ENCODE measurements around the gene PPP1R27. TPM values are rescaled to one million over a fixed set of nuclear protein-coding genes. Genes with fewer than 3 reads are reported as not detected.

Gene PPP1R27
- total RNA-seq, 3 donors from 2014 or later, result not detected

DNA sequence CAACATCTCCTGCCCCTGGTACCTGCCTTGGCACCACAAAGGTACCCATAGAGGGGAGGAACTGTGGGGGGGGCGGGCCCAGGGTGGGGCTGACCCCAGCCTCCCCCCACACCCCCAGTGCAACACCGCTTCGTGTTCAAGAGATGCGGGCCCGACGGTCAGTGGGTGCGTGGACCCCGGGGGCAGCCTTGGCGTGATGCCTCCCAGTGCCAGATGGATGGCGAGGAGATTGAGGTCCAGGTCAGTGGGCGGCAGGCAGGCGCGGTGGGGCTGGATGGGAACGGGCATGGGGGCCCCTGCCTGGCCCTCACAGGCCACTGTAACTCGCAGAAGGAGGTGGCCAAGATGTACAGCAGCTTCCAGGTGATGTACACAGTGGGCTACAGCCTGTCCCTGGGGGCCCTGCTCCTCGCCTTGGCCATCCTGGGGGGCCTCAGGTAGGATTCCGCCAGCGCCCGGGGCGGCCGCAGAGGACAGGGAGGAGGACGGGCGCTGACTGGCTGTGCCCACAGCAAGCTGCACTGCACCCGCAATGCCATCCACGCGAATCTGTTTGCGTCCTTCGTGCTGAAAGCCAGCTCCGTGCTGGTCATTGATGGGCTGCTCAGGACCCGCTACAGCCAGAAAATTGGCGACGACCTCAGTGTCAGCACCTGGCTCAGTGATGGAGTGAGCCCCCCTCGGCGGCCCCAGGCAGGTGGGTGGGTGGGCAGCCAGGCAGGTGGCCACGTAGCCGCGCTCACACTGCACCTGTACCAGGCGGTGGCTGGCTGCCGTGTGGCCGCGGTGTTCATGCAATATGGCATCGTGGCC lies 23.8 kb downstream of the PPP1R27 start:
- DNase-seq, result no peak
- H3K4me3 Mint-ChIP-seq, result no peak overlapping the region
- H3K9me3 Mint-ChIP-seq, result no peaks in the 10 kb centered on the region
- no peak for ATAC-seq
- H3K27me3 Mint-ChIP-seq (ENCODE audit: low read depth), result peaks cover 18% of the 10 kb centered on the region
- no peaks in the 10 kb centered on the region for H3K4me1 Mint-ChIP-seq (ENCODE audit: low read depth)
- no peaks in the 10 kb centered on the region for H3K36me3 Mint-ChIP-seq (ENCODE audit: insufficient read depth)

GRCh38 chr17:81810476-81810875 lies 24.4 kb downstream of the PPP1R27 start:
- ATAC-seq (no peak), DNase-seq (no peak)
- peaks cover 18% of the 10 kb centered on the region for H3K27me3 Mint-ChIP-seq (ENCODE audit: low read depth)
- no peak overlapping the region for H3K4me3 Mint-ChIP-seq
- H3K4me1 Mint-ChIP-seq (ENCODE audit: low read depth), result no peaks in the 10 kb centered on the region
- H3K36me3 Mint-ChIP-seq (ENCODE audit: insufficient read depth), result no peaks in the 10 kb centered on the region
- no peaks in the 10 kb centered on the region for H3K9me3 Mint-ChIP-seq

DNA sequence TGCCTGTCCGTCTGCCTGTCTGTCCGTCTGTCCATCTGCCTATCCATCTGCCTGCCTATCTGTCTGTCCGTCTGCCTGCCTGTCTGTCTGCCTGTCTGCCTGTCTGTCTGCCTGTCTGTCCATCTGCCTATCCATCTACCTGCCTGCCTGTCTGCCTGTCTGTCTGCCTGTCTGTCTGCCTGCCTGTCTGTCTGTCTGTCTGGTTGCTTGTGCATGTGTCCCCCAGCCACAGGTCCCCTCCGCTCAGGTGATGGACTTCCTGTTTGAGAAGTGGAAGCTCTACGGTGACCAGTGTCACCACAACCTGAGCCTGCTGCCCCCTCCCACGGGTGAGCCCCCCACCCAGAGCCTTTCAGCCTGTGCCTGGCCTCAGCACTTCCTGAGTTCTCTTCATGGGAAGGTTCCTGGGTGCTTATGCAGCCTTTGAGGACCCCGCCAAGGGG lies 25.3 kb downstream of the PPP1R27 start:
- H3K9me3 Mint-ChIP-seq, result no peaks in the 10 kb centered on the region
- no peaks in the 10 kb centered on the region for H3K4me1 Mint-ChIP-seq (ENCODE audit: low read depth)
- DNase-seq, result no peak
- H3K36me3 Mint-ChIP-seq (ENCODE audit: insufficient read depth), result no peaks in the 10 kb centered on the region
- no peak overlapping the region for H3K4me3 Mint-ChIP-seq
- no peak for ATAC-seq
- peaks cover 21% of the 10 kb centered on the region for H3K27me3 Mint-ChIP-seq (ENCODE audit: low read depth)

GRCh38 chr17:81808778-81809555 lies 25.9 kb downstream of the PPP1R27 start:
- no peaks in the 10 kb centered on the region for H3K4me1 Mint-ChIP-seq (ENCODE audit: low read depth)
- no peaks in the 10 kb centered on the region for H3K9me3 Mint-ChIP-seq
- no peak overlapping the region for H3K4me3 Mint-ChIP-seq
- no peaks in the 10 kb centered on the region for H3K36me3 Mint-ChIP-seq (ENCODE audit: insufficient read depth)
- ATAC-seq, result no peak
- peaks cover 21% of the 10 kb centered on the region for H3K27me3 Mint-ChIP-seq (ENCODE audit: low read depth)
- no peak for DNase-seq

DNA sequence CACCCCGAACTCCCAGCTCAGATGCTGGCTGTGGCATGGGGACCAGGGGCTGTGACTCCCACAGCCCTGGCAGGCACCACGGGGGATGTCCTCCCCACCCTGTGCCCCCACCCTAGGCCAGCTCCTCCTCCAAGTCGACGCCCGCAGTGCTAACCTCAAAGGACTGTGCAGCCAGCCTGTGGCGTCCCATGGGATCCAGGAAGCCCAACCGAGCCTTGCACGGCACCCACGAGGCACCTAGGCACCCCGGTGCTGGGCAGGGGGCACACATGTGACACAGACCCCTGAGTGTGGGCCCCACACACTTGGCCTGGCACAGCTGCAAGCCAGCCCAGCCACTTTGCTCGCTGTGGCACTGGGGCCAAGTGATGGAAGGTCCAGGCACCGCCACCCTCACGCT lies 27.0 kb downstream of the PPP1R27 start:
- no peak for ATAC-seq

DNA sequence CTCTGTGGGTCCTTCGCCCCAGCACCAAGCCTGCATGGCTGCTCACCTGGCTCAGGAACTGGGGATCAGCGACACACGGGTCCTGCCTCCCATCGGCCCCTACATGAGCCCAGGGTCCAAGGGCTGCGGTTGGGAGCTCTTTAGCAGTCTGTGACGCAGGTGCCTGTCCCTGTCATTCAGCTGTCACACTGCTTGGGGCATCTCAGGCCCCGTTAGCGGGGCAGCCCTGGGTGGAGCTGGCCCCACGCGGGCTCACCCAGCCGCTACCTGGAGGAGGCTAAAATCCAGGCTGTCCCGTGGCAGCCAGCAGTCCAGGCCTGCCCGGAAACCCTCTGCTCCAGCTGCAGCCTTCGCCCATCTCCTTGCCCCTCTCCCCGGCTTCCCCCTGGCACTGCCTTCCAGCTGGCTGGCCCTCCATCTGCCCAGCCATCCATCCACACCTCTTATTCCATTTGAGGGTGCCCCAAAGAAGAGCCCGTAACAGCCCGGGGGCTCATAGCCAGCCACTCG lies 27.6 kb downstream of the PPP1R27 start:
- ATAC-seq (no peak), DNase-seq (no peak)
- peaks cover 1% of the 10 kb centered on the region for H3K4me1 Mint-ChIP-seq (ENCODE audit: low read depth)
- H3K36me3 Mint-ChIP-seq (ENCODE audit: insufficient read depth), result no peaks in the 10 kb centered on the region
- H3K9me3 Mint-ChIP-seq, result no peaks in the 10 kb centered on the region
- peaks cover 33% of the 10 kb centered on the region for H3K27me3 Mint-ChIP-seq (ENCODE audit: low read depth)
- H3K4me3 Mint-ChIP-seq, result no peak overlapping the region

More for the DNA sequence above, 27.0 kb downstream of the PPP1R27 start:
- peaks cover 27% of the 10 kb centered on the region for H3K27me3 Mint-ChIP-seq (ENCODE audit: low read depth)
- no peak overlapping the region for H3K4me3 Mint-ChIP-seq
- DNase-seq, result no peak
- no peaks in the 10 kb centered on the region for H3K9me3 Mint-ChIP-seq
- no peaks in the 10 kb centered on the region for H3K36me3 Mint-ChIP-seq (ENCODE audit: insufficient read depth)
- peaks cover 1% of the 10 kb centered on the region for H3K4me1 Mint-ChIP-seq (ENCODE audit: low read depth)

DNA sequence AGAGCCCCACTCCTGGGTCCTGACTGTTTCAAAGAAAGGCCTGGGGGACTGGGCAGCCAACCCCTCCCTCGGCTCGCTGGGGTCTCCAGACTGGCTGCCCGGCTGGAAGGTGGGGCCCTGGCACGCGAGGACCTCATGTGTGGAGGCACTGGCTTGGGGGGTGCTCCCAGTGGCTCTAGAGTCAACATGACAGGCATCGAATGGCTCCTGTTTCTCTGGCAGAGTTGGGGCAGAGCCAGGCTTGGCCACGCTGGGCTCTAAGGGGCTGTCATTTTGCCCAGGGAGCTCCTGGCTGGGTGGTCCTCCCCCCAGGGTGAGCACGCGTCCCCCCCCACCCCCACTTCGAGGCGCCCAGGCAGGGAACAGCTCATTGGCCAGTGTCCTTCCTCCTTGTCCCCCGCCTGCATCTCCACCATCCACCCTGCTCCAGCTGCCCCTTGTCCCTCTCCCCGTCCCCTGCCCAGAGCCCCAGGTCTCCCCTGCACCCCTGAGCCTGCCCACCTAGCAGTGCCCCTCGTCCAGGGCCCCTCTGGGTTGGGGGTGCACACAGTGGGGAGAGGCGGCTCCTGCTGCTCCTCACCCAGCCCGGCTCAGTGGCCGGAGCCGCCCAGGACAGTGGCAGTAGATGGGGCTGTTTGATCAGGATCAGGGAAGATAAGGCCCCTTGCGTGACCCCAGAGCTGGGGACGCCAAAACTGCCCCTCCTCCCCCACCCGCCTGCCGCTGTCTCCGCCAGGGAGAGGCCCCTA lies 28.2 kb downstream of the PPP1R27 start:
- H3K4me1 Mint-ChIP-seq (ENCODE audit: low read depth), result peaks cover 1% of the 10 kb centered on the region
- H3K9me3 Mint-ChIP-seq, result no peaks in the 10 kb centered on the region
- peaks cover 39% of the 10 kb centered on the region for H3K27me3 Mint-ChIP-seq (ENCODE audit: low read depth)
- no peak overlapping the region for H3K4me3 Mint-ChIP-seq
- H3K36me3 Mint-ChIP-seq (ENCODE audit: insufficient read depth), result no peaks in the 10 kb centered on the region
- no peak for DNase-seq
- no peak for ATAC-seq

DNA sequence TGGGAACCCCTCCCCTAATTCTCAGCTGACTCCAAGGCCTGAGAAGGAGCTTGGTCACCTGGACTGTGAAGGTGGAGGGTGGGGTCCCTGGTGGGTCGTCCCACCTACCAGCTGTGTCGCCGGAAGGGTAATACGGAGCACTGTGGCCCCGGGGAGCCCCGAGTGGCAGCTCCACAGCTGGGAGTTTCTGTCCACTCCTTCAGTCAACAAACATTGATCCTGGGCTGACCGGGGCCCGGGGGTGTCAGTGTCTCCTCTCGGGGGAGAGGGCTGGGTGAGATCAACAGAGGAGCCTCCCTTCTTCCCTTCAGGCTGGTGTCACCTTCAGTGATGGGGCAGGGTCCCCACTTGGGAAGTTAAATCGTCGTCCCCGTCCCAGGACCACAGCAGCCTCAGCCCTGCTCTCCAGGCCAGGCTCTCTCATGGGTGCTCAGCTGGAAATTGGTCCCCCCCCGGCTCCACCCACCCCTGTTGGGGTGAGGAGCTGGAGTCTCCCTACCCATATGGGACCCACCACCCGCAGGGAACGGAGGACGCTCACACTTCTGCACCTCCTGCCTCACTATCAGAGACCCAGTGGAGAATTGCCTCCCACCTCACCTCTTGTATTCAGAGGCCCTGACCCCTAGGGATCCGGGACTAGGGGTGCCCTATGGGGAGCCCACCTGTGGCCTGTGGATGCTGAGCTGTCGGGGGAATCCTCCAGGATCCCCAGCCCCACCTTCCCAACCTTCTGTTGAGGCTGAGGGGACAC lies 29.0 kb downstream of the PPP1R27 start:
- no peak for DNase-seq
- Mint-ChIP-seq H3K27me3 (ENCODE audit: low read depth) (peaks cover 47% of the 10 kb centered on the region), H3K36me3 (ENCODE audit: insufficient read depth) (no peaks in the 10 kb centered on the region)

DNA sequence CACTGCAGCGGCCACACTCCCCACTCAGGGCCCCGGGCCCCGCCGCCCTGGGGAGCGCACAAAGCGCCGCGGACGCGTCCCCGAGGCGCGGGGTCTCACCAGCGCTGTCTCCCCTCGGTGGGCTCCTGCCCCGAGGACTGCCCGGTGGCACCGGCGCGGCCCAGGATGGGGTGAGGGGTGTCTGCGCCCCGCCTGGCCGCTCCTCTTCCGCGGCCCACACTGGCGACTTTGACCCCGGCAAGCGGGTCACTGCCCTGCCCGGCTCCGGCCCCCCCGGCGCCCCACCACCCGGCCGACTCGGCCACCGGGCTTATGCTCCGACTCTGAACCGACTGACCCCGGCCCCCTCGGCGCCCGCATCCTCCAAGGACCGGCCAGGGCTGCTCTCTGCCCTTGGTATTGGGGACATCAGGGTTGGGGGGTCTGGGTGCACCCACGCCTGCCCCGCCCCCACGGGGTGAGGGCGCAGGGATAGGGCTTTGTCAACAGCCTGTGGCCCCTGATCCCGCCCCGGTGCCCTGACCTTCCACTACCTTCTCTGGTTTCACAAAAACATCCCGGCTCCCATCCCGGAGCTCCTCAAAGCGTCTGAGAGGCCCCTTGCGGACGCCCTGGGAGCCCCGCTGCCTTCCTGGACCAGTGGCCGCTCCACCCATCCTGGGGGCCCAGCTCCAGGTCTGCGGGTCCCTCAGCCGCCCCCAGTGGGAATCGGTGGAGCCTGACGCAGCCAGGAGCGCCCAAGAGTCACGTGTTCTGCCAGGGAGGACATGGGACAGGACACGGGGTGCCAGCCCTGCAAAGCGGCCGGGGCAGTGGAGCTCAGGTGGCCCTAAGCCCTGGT lies 30.1 kb downstream of the PPP1R27 start:
- Mint-ChIP-seq H3K27me3 (ENCODE audit: low read depth) (peaks cover 45% of the 10 kb centered on the region), H3K9me3 (no peaks in the 10 kb centered on the region)

More for the DNA sequence above, 29.0 kb downstream of the PPP1R27 start:
- H3K4me3 Mint-ChIP-seq, result no peak overlapping the region
- peaks cover 1% of the 10 kb centered on the region for H3K4me1 Mint-ChIP-seq (ENCODE audit: low read depth)
- no peak for ATAC-seq
- no peaks in the 10 kb centered on the region for H3K9me3 Mint-ChIP-seq

DNA sequence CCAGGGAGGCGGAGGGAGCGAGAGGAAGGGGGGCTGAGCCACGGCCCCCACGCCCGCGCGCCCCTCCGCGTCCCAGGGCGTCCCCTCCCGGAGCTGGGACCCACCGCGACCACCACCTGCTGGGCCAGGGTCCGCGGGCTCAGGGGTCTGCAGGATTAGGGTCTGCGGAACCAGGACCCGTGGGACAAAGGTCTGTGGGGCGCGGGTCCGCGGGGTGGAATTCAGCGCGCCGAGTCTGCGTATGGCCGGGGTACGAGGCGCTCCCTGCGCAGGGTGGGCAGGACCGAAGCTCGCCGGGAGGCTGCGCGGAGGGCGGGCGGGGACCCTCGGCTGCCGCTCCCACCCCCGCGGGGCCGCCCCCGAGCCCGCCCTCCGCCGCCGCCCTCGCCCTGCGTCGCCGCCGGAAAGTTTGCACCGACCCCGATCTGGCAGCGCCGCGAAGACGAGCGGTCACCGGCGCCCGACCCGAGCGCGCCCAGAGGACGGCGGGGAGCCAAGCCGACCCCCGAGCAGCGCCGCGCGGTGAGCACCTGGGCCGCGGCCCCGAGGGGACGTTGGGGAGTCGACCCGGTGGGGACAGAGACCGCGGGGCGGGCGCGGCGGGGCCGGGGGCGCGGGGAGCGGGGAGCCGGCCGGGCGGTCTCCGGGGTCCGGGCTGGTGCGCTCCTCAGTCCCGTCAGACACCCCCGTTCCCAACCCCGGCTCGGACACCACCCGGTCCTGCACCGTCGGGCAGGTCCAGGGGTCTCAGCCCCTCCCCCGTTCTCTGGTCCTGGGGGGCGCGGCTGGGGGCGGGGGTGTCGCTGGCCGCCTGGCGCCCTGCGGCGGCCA lies 30.9 kb downstream of the PPP1R27 start, which contains the start of gene GCGR:
TSS of gene GCGR (plus strand) at position 423 of the 831 bp plus-strand sequence. CDS start 4,869 bp downstream, outside the sequence.
- Mint-ChIP-seq H3K9me3 (no peaks in the 10 kb centered on the region), H3K27me3 (ENCODE audit: low read depth) (peaks cover 45% of the 10 kb centered on the region), H3K36me3 (ENCODE audit: insufficient read depth) (no peaks in the 10 kb centered on the region), H3K4me3 (no peak within 1 kb of the TSS), H3K4me1 (ENCODE audit: low read depth) (peaks cover 1% of the 10 kb centered on the region)
- DNase-seq (no peak), ATAC-seq (peak; percentile 15 to 16)

More for the DNA sequence above, 30.1 kb downstream of the PPP1R27 start:
- DNase-seq (no peak), ATAC-seq (no peak)
- Mint-ChIP-seq H3K4me3 (no peak overlapping the region), H3K36me3 (ENCODE audit: insufficient read depth) (no peaks in the 10 kb centered on the region), H3K4me1 (ENCODE audit: low read depth) (peaks cover 1% of the 10 kb centered on the region)

DNA sequence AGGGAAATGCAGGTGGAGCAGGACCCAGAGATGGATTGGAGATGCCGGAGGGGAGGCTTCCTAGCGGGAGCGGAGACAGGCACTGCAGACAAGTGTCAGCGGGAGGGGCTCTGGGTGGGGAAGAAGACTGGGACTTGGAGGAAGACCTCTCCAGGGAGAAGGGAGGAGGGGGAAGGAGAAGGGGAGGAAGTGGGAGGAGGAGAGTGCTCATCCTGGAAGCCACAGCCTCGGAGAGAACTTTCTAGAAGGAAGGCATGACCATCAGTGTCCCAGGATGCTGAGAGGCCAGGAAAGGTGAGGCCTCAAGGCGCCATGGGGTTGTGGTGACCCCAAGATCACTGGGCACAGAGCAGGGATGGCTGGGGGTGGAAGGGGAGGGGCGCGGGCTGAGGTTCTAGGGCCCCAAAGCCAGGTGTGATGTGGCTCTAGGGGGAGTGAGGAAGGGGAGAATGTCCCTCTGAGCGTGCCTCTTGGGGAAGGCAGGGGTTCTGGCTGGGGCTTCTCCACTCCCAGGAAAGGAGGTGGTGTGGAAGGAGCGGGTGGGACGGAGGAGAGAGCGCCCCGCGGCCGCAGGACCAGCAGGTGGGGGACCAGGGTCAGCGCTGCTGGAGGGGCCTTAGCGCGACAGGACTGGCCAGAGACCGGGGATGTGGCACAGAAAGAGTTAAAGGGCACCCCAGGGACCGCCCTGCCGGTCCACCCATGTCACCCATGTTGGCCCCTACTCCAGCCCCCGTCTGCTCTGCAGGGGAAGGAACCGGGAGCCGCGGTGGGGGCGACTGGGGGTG lies 31.8 kb downstream of the PPP1R27 start:
- no peaks in the 10 kb centered on the region for H3K36me3 Mint-ChIP-seq (ENCODE audit: insufficient read depth)
- ATAC-seq (no peak), DNase-seq (no peak)
- no peak overlapping the region for H3K4me3 Mint-ChIP-seq
- peaks cover 44% of the 10 kb centered on the region for H3K27me3 Mint-ChIP-seq (ENCODE audit: low read depth)
- no peaks in the 10 kb centered on the region for H3K9me3 Mint-ChIP-seq
- H3K4me1 Mint-ChIP-seq (ENCODE audit: low read depth), result peaks cover 1% of the 10 kb centered on the region

Data from activated T-cell treated with anti-CD3 and anti-CD28 coated beads, Interleukin-2, amount 50 U/mL, for 4 hours (primary cell).